ENCODE results near the gene SLC25A21.
"Not testable (repeated sequence)": the region's sequence is repeated elsewhere in the genome, so short reads cannot be mapped to it uniquely, and the experiment has no call there.

Gene SLC25A21

GRCh38 chr14:36879558-36879957 is 292.8 kb downstream of the SLC25A21 start:
- DNase-seq = no peak
- in situ Hi-C loops (cut with HindIII; ENCODE audit: low pct_ligation_motif_present, low pct_unique_long_range_greater_than_20kb, low sequenced_read_pairs) = no loop called here

GRCh38 chr14:36874396-36875138 is 297.8 kb downstream of the SLC25A21 start:
- no peak for DNase-seq
- in situ Hi-C loops (cut with HindIII; ENCODE audit: low pct_ligation_motif_present, low pct_unique_long_range_greater_than_20kb, low sequenced_read_pairs) = no loop called here

- no peak for DNase-seq
- in situ Hi-C loops (cut with HindIII; ENCODE audit: low pct_ligation_motif_present, low pct_unique_long_range_greater_than_20kb, low sequenced_read_pairs) = no loop called here
These were observed 301.6 kb downstream of the SLC25A21 start for GRCh38 chr14:36870776-36871175.

- DNase-seq = no peak
- in situ Hi-C loops (cut with HindIII; ENCODE audit: low pct_ligation_motif_present, low pct_unique_long_range_greater_than_20kb, low sequenced_read_pairs) = no loop called here
These were observed 303.3 kb downstream of the SLC25A21 start for GRCh38 chr14:36869125-36869524.

- no peak for DNase-seq
- in situ Hi-C loops (cut with HindIII; ENCODE audit: low pct_ligation_motif_present, low pct_unique_long_range_greater_than_20kb, low sequenced_read_pairs) = no loop called here
These were observed 305.5 kb downstream of the SLC25A21 start for GRCh38 chr14:36866867-36867266.

GRCh38 chr14:36863271-36863670 is 309.1 kb downstream of the SLC25A21 start:
- DNase-seq = no peak
- in situ Hi-C loops (cut with HindIII; ENCODE audit: low pct_ligation_motif_present, low pct_unique_long_range_greater_than_20kb, low sequenced_read_pairs) = no loop called here

GRCh38 chr14:36862237-36862636 is 310.2 kb downstream of the SLC25A21 start:
- in situ Hi-C loops (cut with HindIII; ENCODE audit: low pct_ligation_motif_present, low pct_unique_long_range_greater_than_20kb, low sequenced_read_pairs); DNase-seq: not testable (repeated sequence)

GRCh38 chr14:36860831-36861230 is 311.6 kb downstream of the SLC25A21 start:
- in situ Hi-C loops (cut with HindIII; ENCODE audit: low pct_ligation_motif_present, low pct_unique_long_range_greater_than_20kb, low sequenced_read_pairs) = no loop called here
- DNase-seq = no peak

- no peak for DNase-seq
- in situ Hi-C loops (cut with HindIII; ENCODE audit: low pct_ligation_motif_present, low pct_unique_long_range_greater_than_20kb, low sequenced_read_pairs) = no loop called here
These were observed 313.3 kb downstream of the SLC25A21 start for GRCh38 chr14:36859119-36859518.

- in situ Hi-C loops (cut with HindIII; ENCODE audit: low pct_ligation_motif_present, low pct_unique_long_range_greater_than_20kb, low sequenced_read_pairs) = no loop called here
- DNase-seq = no peak
These were observed 314.5 kb downstream of the SLC25A21 start for GRCh38 chr14:36857842-36858445.

GRCh38 chr14:36857136-36857535 is 315.3 kb downstream of the SLC25A21 start:
- in situ Hi-C loops (cut with HindIII; ENCODE audit: low pct_ligation_motif_present, low pct_unique_long_range_greater_than_20kb, low sequenced_read_pairs) = no loop called here

GRCh38 chr14:36856095-36856878 is 316.1 kb downstream of the SLC25A21 start:
- in situ Hi-C loops (cut with HindIII; ENCODE audit: low pct_ligation_motif_present, low pct_unique_long_range_greater_than_20kb, low sequenced_read_pairs) = no loop called here
- no peak for DNase-seq

More at GRCh38 chr14:36857136-36857535, 315.3 kb downstream of the SLC25A21 start:
- DNase-seq = no peak

- in situ Hi-C loops (cut with HindIII; ENCODE audit: low pct_ligation_motif_present, low pct_unique_long_range_greater_than_20kb, low sequenced_read_pairs) = no loop called here
- no peak for DNase-seq
These were observed 317.0 kb downstream of the SLC25A21 start for GRCh38 chr14:36855396-36855795.

GRCh38 chr14:36852981-36853691 is 319.3 kb downstream of the SLC25A21 start:
- DNase-seq = no peak
- in situ Hi-C loops (cut with HindIII; ENCODE audit: low pct_ligation_motif_present, low pct_unique_long_range_greater_than_20kb, low sequenced_read_pairs) = no loop called here

- in situ Hi-C loops (cut with HindIII; ENCODE audit: low pct_ligation_motif_present, low pct_unique_long_range_greater_than_20kb, low sequenced_read_pairs) = no loop called here
- DNase-seq = no peak
These were observed 324.2 kb downstream of the SLC25A21 start for GRCh38 chr14:36848213-36848612.

- DNase-seq = no peak
- in situ Hi-C loops (cut with HindIII; ENCODE audit: low pct_ligation_motif_present, low pct_unique_long_range_greater_than_20kb, low sequenced_read_pairs) = no loop called here
These were observed 325.0 kb downstream of the SLC25A21 start for GRCh38 chr14:36847366-36847765.

- in situ Hi-C loops (cut with HindIII; ENCODE audit: low pct_ligation_motif_present, low pct_unique_long_range_greater_than_20kb, low sequenced_read_pairs) = no loop called here
- no peak for DNase-seq
These were observed 326.9 kb downstream of the SLC25A21 start for GRCh38 chr14:36845356-36846012.

GRCh38 chr14:36844443-36845195 is 327.8 kb downstream of the SLC25A21 start:
- no peak for DNase-seq
- in situ Hi-C loops (cut with HindIII; ENCODE audit: low pct_ligation_motif_present, low pct_unique_long_range_greater_than_20kb, low sequenced_read_pairs) = no loop called here

Data from ACHN (cell line).